MG63 (cell line): ENCODE measurements around the gene NRCAM. TPM values are rescaled to one million over a fixed set of nuclear protein-coding genes. Genes with fewer than 3 reads are reported as not detected.
"Not testable (repeated sequence)": the region's sequence is repeated elsewhere in the genome, so short reads cannot be mapped to it uniquely, and the experiment has no call there.

Source experiments
- DNase-seq: peaks from one replicate; pipeline ENCODE4 v3.0.0-alpha.2; 2020
- H3K27me3 ChIP-seq: fragments of 250-450 bp; sonication (Bioruptor Pico); 2 replicates; pipeline ENCODE4 v1.5.1; 2020; ENCODE audit warnings: mild to moderate bottlenecking, moderate library complexity
- H3K36me3 ChIP-seq: fragments of 250-450 bp; sonication (Bioruptor Pico); 2 replicates; pipeline ENCODE4 v1.5.1; 2020; ENCODE audit warnings: mild to moderate bottlenecking, moderate library complexity
- H3K4me3 ChIP-seq: fragments of 250-450 bp; sonication (Bioruptor Pico); 2 replicates; pipeline ENCODE4 v1.5.1; 2020; ENCODE audit warnings: mild to moderate bottlenecking, moderate library complexity
- H3K9me3 ChIP-seq: fragments of 250-450 bp; sonication (Bioruptor Pico); 2 replicates; pipeline ENCODE4 v1.5.1; 2020; ENCODE audit warnings: mild to moderate bottlenecking, moderate library complexity
- total RNA-seq: library from RNA; depleted of rRNA; stranded (reverse); fragments of >200 nt; shearing (Covaris generic); gene quantifications from 2 replicates; pipeline ENCODE4 v1.2.3, GENCODE V29; 2014; ENCODE audit warnings: low replicate concordance

The NRCAM gene
- total RNA-seq, 1 experiment from 2014 or later, result 0.79 TPM

DNA sequence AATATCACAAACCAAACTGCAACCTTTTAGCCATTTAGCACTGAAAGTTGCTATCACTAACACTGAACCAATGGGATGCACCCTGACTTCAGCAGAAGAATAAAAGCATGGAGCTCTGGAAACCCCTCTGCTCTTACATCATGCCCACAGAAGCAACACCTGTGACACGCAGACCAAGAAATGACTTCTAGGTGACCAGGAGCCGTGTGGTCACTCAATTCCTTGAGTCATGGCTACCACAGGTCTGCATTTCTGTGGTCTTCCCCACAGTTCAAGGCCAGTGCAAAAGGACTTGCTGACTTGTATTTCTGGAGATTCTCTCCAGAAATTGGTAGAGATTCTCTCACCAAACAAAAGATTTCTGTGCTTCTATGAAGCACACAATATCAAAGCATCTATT is 38.3 kb downstream of the NRCAM start:
- Histone ChIP-seq H3K36me3 (no peaks in the 10 kb centered on the region), H3K9me3 (no peaks in the 10 kb centered on the region), H3K4me3 (no peak overlapping the region), H3K27me3 (no peaks in the 10 kb centered on the region)
- DNase-seq, result no peak

DNA sequence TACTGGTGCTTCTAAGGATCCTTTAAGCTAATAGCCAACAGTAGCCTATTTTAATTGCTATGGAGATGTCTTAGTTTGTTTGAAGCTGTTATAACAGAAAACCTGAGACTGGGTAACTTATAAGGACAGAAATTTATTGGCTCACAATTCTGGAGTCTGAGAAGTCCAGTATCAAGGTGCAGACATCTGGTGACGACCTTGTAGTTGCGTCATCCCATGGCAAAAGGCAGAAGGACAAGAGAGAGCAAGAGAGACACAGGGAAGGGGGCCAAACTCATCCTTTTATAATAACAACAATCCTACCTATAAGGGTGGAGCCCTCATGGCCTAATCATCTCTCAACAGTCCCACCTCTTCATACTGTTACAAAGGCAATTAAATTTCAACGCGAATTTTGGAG is 39.1 kb downstream of the NRCAM start:
- DNase-seq, result no peak
- H3K36me3 ChIP-seq, result no peaks in the 10 kb centered on the region
- no peaks in the 10 kb centered on the region for H3K27me3 ChIP-seq

DNA sequence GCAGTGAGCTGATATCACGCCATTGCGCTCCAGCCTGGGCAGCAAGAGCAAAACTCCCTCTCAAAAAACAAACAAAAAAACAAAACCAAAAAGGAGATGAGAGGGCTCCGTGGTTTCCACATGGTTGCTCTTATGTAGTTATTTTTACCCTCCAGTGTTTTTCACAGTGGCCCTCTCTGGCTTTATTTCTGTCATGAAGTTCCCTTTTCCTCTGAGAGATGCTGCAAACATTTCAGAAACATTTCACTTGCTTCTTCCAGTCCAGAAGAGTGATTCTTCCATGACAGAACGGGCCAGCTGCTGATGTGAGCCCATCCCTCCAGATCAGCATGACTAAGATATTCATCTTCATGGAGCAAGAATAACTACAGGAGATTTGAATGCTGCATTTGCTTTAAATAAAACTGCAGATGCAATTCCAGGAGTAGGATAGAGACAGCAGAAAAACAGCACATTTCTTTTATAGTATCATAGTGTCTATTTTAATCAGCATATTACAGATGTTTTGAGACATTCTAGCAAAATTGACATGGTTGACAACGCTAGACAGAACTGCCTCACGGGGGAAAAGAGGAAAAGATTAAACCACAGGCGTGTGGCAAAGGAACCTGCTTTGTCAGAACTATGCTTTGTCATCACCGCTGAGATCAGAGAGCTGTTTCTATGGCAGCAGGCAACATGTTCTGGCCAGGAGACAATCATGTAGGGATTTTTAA is 40.3 kb downstream of the NRCAM start:
- no peak for DNase-seq
- H3K27me3 ChIP-seq, result no peaks in the 10 kb centered on the region
- H3K36me3 ChIP-seq, result no peaks in the 10 kb centered on the region
- no peak overlapping the region for H3K4me3 ChIP-seq
- no peaks in the 10 kb centered on the region for H3K9me3 ChIP-seq

More for the DNA sequence above, 39.1 kb downstream of the NRCAM start:
- Histone ChIP-seq H3K9me3 (no peaks in the 10 kb centered on the region), H3K4me3 (no peak overlapping the region)

DNA sequence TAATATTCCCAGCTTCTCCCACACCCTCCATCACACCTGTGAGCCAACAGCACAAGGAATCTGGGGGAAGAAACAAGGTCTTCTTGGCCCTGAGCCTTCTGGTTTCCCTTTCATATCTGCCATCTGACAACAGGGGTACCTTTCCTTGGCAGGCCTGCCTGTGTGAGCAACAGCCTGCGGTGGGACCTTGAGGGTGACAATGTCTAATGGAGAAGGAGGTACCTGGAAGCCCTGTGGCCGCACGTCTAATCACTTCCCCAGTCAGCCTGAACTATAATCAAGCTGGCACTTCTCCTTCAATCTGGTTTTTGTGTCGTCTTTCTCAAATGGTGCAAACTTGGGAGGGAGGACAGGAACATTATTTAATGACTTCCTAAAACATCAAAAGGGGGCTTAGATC is 41.2 kb downstream of the NRCAM start:
- no peaks in the 10 kb centered on the region for H3K9me3 ChIP-seq
- no peak overlapping the region for H3K4me3 ChIP-seq
- DNase-seq, result no peak

DNA sequence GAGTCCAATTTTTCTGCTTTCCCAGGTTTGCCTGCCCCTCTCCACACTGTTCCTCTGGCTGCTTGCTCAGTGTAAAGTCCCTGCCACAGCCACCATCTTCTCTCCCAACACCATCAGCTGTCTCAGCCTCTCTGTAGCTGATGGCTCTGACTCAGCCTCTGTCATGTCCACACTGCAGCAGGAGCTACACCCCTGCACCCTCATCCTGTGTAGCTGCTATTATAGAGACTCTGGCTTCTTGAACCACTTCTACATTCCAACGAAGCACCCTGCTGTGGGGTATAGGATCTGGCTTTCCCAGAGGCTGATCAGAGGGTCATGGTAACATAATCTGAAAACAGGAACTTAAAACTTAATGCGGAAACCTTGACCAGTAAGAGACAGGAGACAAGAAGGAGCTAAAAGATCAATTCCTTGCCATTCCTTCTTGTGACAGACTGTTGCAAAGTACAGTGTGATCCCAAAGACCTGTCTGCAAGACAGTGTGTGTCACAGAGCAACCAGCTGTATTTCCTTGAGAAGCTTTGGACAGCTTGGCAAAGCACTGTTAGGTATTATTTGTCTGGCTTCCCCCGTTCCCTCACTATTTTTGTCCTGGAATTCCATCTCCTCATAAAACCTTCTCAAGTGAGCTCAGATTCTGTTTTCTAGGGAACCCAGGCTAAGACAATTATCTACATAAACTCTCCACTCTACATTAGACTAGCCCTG is 42.3 kb downstream of the NRCAM start:
- Histone ChIP-seq H3K27me3 (no peaks in the 10 kb centered on the region), H3K4me3 (no peak overlapping the region), H3K36me3 (no peaks in the 10 kb centered on the region), H3K9me3 (no peaks in the 10 kb centered on the region)
- DNase-seq, result peak; percentile 54

More for the DNA sequence above, 41.2 kb downstream of the NRCAM start:
- Histone ChIP-seq H3K36me3 (no peaks in the 10 kb centered on the region), H3K27me3 (no peaks in the 10 kb centered on the region)

DNA sequence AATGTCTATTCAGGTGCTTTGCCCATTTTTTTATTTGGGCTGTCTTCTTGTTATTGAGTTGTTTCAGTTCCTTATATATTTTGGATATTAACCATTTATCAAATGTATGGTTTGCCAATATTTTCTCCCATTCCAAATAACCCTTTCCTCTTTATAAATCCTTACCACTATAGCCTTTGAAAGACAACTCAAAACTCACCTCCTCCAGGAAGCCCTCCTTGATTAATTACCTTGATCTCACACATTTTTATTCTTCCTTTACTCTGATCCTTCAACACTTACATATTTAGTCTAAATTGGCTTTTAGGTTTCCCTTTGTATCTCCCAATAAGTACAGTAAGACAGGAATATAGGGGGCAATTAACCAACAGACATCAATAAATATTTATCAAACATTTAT is 42.9 kb downstream of the NRCAM start:
- no peaks in the 10 kb centered on the region for H3K9me3 ChIP-seq
- H3K4me3 ChIP-seq, result no peak overlapping the region
- DNase-seq, result no peak
- H3K36me3 ChIP-seq, result no peaks in the 10 kb centered on the region
- no peaks in the 10 kb centered on the region for H3K27me3 ChIP-seq

DNA sequence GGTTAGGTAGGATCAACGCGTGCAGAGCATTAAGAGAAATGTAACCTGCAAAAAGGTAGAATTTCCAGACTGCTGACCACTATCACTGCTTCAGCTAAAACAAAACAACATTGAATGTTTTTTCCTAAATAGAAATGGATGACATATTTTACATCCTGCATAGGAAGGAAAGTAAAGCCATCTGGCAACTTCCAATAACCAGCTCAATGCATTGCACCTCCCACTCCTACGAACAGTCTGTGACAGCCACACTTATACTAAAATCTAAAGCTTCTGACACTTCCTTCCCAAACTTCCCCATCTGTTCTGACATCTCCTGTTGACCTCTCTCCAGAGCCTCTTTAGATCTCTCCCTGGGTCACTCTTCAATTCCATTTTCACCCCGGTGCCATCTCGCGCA is 47.1 kb downstream of the NRCAM start:
- no peaks in the 10 kb centered on the region for H3K27me3 ChIP-seq
- no peak for DNase-seq
- no peak overlapping the region for H3K4me3 ChIP-seq
- no peaks in the 10 kb centered on the region for H3K36me3 ChIP-seq
- H3K9me3 ChIP-seq, result no peaks in the 10 kb centered on the region

DNA sequence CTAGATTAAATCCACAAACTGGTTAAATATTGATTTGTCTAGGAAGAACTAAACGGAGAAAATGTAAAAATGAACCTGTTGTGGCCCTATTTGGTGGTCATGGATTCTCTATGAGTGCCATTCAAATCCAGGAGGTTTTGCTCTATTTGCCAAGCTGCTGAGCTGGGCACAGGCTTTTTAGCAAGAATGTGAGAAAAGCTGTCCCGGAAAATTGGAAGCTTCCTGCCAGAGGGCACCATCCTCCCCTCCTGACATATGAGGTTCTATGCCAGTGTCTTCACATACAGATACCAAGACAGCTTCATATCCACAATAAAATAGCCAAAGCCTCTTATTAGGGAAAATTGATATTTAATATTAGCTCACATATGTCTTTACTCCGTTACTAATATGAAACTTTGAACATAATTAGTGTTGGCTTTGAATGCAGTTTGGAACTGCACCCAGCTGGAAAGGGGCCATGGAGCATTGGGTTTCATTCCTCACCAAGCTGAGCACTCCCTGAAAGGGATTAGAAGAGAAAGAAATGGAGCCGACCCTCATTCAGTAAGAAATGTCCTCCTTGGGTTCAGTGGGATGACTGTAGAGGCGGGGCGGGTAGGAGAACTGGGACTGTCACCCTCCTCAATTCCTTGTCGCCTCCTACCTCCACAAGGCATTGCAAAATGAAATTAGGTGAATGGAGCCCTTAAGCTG is 47.8 kb downstream of the NRCAM start:
- H3K4me3 ChIP-seq, result no peak overlapping the region
- no peaks in the 10 kb centered on the region for H3K27me3 ChIP-seq
- peak; percentile 9 for DNase-seq
- H3K36me3 ChIP-seq, result no peaks in the 10 kb centered on the region
- H3K9me3 ChIP-seq, result no peaks in the 10 kb centered on the region

DNA sequence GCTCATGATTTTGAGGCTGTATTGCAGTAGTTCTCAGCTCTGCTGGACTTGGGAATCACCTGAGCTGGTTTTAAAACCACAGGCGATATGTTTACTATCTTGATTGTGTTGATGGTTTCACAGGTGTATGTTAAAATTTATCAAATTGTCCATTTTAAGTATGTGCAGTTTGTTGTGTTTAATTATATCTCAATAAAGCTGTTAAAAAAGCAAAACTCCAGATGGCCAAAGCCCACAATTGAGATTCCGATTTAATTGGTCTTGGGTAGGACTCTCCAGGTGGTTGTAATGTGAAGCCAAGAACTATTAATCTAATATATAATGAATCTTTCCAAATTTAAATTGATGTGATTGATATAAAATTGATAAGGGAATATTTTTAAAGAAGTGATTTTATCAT is 48.6 kb downstream of the NRCAM start:
- DNase-seq, result no peak
- H3K36me3 ChIP-seq, result no peaks in the 10 kb centered on the region
- no peaks in the 10 kb centered on the region for H3K27me3 ChIP-seq
- H3K4me3 ChIP-seq, result no peak overlapping the region
- H3K9me3 ChIP-seq, result no peaks in the 10 kb centered on the region

DNA sequence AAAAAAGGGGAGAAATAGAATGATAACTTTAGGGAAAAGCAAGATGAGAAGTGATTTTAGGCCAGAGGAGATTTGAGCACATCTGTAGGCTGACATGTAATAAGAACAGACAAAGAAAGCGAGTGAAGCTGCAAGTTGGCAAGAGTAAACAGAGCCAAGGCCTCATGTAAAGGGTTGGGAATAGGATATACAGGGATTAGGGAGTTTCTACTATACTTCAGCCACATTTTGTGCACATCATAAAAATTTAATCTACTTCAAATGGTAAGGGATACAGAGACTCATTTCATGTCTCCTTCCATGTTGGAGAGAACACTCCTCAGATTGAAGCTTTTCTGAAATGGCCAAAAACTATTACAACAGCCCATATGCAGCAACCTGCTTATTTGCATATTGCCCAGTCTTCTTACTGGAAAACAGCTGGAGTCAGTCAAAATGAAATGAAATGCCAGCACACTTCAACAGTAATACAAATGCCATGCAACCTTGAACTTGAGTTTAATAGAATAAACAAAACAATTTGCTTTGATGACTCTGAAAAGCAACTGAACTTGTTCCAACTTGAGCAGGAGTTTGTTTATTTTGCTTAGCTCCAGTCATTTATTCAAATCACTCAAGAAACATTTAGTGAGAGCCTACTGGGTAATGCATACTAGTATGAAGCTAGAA is 49.9 kb downstream of the NRCAM start:
- no peaks in the 10 kb centered on the region for H3K27me3 ChIP-seq
- no peaks in the 10 kb centered on the region for H3K36me3 ChIP-seq
- DNase-seq, result peak; percentile 14
- H3K4me3 ChIP-seq, result no peak overlapping the region
- H3K9me3 ChIP-seq, result no peaks in the 10 kb centered on the region

DNA sequence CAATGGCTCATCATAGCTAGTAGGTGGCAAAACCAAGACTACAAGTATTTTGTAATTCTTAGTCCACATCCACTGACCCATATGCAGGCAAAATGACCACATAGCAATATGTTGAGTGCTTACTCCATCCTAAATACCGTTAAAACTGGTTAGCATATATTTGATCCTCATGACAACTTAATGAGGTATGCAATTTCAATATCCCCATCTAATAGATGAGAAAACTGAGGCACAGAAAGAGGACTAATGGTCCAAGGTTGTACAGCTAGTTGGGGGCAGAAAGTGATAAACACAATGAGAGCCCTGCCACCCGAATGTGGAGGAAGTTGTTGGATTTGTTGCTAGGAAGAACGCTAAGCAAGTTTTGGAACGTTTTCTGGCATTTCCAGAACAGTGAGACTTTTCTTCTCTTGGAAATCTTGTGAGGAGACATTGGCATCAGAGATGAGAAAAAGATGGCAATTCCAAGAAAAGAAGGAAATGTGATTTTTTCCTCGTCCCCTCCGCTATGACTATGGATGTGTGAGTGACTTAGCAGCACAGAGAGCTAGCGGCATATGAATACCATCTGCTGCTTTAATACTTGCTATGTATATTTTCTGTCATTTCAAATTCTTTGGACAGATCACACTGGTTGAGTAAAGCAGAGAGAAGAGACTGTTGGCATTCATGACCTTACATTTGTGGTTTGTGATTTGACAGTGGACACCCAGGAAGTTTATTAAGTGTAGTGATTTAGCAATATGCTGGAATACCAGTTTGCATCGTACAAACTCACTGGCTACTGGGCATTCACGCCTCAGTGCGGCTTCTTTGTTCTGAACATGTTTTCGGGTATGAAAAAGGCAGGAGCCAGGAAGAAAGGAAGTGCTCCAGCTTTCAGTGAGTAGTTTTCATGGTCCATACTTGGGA is 51.5 kb downstream of the NRCAM start:
- DNase-seq, result no peak
- Histone ChIP-seq H3K4me3 (no peak overlapping the region), H3K27me3 (no peaks in the 10 kb centered on the region), H3K36me3 (no peaks in the 10 kb centered on the region), H3K9me3 (no peaks in the 10 kb centered on the region)

DNA sequence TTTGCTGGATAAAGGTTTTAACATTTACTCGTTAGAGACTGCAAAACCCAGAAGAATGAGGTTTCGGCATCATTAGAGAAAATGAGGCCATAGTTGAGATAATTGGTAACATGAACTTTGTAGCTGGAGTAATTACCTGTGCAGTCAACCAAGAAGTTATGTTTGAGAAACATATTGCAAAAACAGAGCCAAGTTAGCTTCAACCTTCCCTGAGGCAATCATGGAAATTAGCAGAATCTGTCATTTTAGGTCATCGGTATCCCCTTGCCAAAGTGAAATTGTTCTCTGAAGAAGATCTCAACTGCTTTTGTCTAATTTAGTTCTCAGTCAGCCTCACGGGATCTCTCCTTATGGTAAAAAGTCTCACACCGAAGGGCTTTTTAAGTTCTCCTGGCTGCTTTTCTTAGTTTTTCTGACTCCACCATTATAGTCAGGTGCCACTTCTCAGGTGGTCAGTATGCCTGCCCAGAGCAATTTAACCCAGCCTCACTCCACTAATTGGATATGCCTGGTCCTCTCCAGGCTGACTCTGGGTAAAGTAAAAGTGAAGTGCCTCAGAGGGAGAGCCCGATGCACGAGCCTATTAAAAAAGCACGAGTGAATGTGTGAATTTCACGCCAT is 52.5 kb downstream of the NRCAM start:
- no peak for DNase-seq
- H3K27me3 ChIP-seq, result no peaks in the 10 kb centered on the region
- no peaks in the 10 kb centered on the region for H3K36me3 ChIP-seq
- H3K4me3 ChIP-seq, result no peak overlapping the region
- no peaks in the 10 kb centered on the region for H3K9me3 ChIP-seq

DNA sequence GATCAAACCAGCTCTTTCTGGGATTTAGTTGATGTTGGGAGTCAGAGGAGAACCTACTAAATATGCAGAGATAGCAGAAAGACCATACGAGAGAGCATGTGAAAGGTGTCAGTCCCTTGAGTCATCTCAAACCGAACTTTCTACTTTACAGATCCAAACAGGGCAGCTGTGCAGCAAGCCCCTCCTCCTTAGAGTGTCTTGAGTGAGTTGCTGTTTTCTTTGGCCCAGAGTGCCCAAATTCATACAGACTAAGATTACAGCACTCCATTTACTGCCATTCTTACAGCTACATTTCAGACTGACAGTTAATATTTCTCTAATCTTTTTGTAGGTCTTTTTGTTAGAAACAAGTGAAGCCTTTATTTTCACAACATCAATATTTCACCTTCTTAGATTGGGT is 53.4 kb downstream of the NRCAM start:
- H3K9me3 ChIP-seq, result no peaks in the 10 kb centered on the region
- no peak for DNase-seq
- no peak overlapping the region for H3K4me3 ChIP-seq
- H3K36me3 ChIP-seq, result no peaks in the 10 kb centered on the region
- no peaks in the 10 kb centered on the region for H3K27me3 ChIP-seq

DNA sequence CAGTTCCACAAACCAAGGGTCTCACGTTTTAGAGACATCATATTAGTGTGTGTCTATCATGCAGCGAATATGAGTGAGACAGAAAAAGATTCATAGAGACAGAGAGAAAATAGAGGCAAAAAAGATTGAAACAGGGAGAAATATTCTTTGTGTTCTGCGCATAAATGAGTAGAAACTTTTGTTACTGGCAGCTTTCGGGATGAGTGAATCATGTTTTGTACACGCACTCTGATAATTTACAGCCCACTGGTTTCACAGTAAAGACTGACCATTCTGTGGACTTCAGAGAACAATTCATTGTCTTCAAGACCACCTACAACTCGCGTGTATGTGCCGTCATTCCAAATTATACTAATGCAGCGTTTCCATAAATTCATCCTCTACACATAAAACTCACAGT is 60.2 kb downstream of the NRCAM start:
- H3K4me3 ChIP-seq, result no peak overlapping the region
- H3K9me3 ChIP-seq, result no peaks in the 10 kb centered on the region
- no peaks in the 10 kb centered on the region for H3K36me3 ChIP-seq
- H3K27me3 ChIP-seq, result no peaks in the 10 kb centered on the region
- no peak for DNase-seq

DNA sequence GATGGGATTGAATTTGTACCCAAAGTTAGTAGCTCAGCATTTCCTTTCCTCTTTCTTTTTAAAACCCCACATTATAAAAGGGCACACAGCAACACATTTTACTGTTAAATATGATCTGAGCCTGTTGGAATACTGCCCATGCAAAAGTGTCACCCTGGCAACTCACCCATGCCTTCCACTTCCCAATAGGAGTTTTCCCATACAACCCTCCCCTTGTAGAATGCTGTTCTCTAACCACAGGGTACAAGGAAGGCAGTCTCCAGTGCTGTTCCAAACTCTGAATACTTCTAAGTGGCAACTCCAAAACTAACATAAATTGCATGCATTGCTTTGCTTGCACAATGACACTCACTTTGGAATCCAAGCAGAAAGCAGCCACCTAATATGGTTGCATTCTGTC is 60.8 kb downstream of the NRCAM start:
- Histone ChIP-seq H3K9me3 (no peaks in the 10 kb centered on the region), H3K27me3 (no peaks in the 10 kb centered on the region), H3K4me3 (no peak overlapping the region), H3K36me3 (no peaks in the 10 kb centered on the region)
- DNase-seq, result no peak

DNA sequence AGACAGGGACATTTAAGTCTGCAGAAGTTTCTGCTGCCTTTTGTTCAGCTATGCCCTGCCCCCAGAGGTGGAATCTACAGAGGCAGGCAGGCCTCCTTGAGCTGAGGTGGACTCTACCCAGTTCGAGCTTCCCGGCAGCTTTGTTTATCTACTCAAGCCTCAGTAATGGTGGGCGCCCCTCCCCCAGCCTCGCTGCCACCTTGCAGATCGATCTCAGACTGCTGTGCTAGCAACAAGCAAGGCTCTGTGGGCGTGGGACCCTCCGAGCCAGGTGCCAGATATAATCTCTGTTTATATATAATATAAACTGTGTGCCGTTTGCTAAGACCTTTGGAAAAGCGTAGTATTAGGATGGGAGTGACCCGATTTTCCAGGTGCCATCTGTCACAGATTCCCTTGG is 63.1 kb downstream of the NRCAM start:
- not testable (repeated sequence) for H3K36me3 ChIP-seq, H3K4me3 ChIP-seq, DNase-seq, H3K9me3 ChIP-seq, H3K27me3 ChIP-seq
